SK-N-MC (cell line): Measurements from ENCODE around the gene AFDN.
A peak's percentile ranks its signal among the peaks of the same experiment; 100 is the strongest.

Experiments used
- DNase-seq: peaks from one replicate; pipeline ENCODE4 v3.0.0-alpha.2; 2011; ENCODE audit warnings: low read depth, low spot score
- H3K27ac ChIP-seq: fragments of 200-600 bp; sonication (generic); 2 replicates; pipeline ENCODE4 v1.5.1; 2016; ENCODE audit warnings: mixed run types
- H3K36me3 ChIP-seq: fragments of 200-600 bp; sonication (generic); 2 replicates; pipeline ENCODE4 v1.6.1; 2017; ENCODE audit warnings: antibody characterized with exemption, low read length, mixed read lengths; ENCODE audit not compliant: insufficient read depth
- H3K4me3 ChIP-seq: fragments of 200-600 bp; sonication (generic); 2 replicates; pipeline ENCODE4 v1.5.1; 2016
- H3K9ac ChIP-seq: fragments of 200-600 bp; sonication (generic); 2 replicates; pipeline ENCODE4 v1.8.0; 2017; ENCODE audit warnings: mixed run types, mixed read lengths; ENCODE audit not compliant: insufficient read length
- H3K9me3 ChIP-seq: fragments of 200-600 bp; sonication (generic); 2 replicates; pipeline ENCODE4 v1.6.1; 2017; ENCODE audit warnings: low read depth, mild to moderate bottlenecking, antibody characterized with exemption, low read length, moderate library complexity, mixed read lengths
- EZH2 ChIP-seq: fragments of 200-600 bp; sonication (generic); IDR thresholded peaks from one replicate; pipeline ENCODE4 v1.6.1; 2017; ENCODE audit warnings: antibody characterized with exemption
- FOXP2 ChIP-seq: optimal IDR thresholded peaks from 2 replicates; pipeline ENCODE3; 2011; ENCODE audit warnings: mild to moderate bottlenecking, moderate library complexity; ENCODE audit not compliant: insufficient read depth; ENCODE audit errors: extremely low read length, control extremely low read depth
- POLR2AphosphoS5 ChIP-seq: IDR thresholded peaks from 2 replicates; pipeline ENCODE4 v1.6.1; 2012; ENCODE audit warnings: mild to moderate bottlenecking, low read depth, low read length, borderline replicate concordance

AFDN gene

GRCh38 chr6:167881327-167881726, 54.6 kb downstream of the AFDN start:
- no peak overlapping the region for H3K27ac ChIP-seq
- peaks cover 35% of the 10 kb centered on the region for H3K36me3 ChIP-seq
- H3K4me3 ChIP-seq, result no peak overlapping the region
- TF ChIP-seq POLR2AphosphoS5 (no peak), FOXP2 (no peak), EZH2 (no peak)
- no peaks in the 10 kb centered on the region for H3K9me3 ChIP-seq
- no peak overlapping the region for H3K9ac ChIP-seq
- DNase-seq, result no peak

GRCh38 chr6:167882244-167882643, 55.5 kb downstream of the AFDN start:
- DNase-seq, result no peak
- H3K9ac ChIP-seq, result no peak overlapping the region
- TF ChIP-seq POLR2AphosphoS5, result no peak
- no peak for TF ChIP-seq EZH2
- no peak for TF ChIP-seq FOXP2
- no peak overlapping the region for H3K27ac ChIP-seq
- H3K36me3 ChIP-seq, result peaks cover 35% of the 10 kb centered on the region
- no peak overlapping the region for H3K4me3 ChIP-seq
- no peaks in the 10 kb centered on the region for H3K9me3 ChIP-seq

GRCh38 chr6:167888098-167888497, 61.4 kb downstream of the AFDN start:
- no peak overlapping the region for H3K27ac ChIP-seq
- no peak for DNase-seq
- no peaks in the 10 kb centered on the region for H3K9me3 ChIP-seq
- H3K9ac ChIP-seq, result no peak overlapping the region
- H3K4me3 ChIP-seq, result no peak overlapping the region
- TF ChIP-seq FOXP2, result no peak
- TF ChIP-seq POLR2AphosphoS5, result no peak
- TF ChIP-seq EZH2, result no peak
- H3K36me3 ChIP-seq, result peaks cover 24% of the 10 kb centered on the region

- peaks cover 18% of the 10 kb centered on the region for H3K36me3 ChIP-seq
- no peak overlapping the region for H3K9ac ChIP-seq
- TF ChIP-seq FOXP2, result no peak
- no peak for TF ChIP-seq EZH2
- no peak for TF ChIP-seq POLR2AphosphoS5
- no peaks in the 10 kb centered on the region for H3K9me3 ChIP-seq
- no peak overlapping the region for H3K4me3 ChIP-seq
- H3K27ac ChIP-seq, result no peak overlapping the region
- DNase-seq, result no peak
These were observed 66.4 kb downstream of the AFDN start for GRCh38 chr6:167892835-167893815.

GRCh38 chr6:167894965-167895364, 68.3 kb downstream of the AFDN start:
- TF ChIP-seq POLR2AphosphoS5 (no peak), EZH2 (no peak), FOXP2 (no peak)
- H3K27ac ChIP-seq, result no peak overlapping the region
- no peak for DNase-seq

GRCh38 chr6:167896648-167897047, 69.9 kb downstream of the AFDN start:
- Histone ChIP-seq H3K9ac (no peak overlapping the region), H3K27ac (no peak overlapping the region), H3K4me3 (no peak overlapping the region), H3K9me3 (no peaks in the 10 kb centered on the region), H3K36me3 (0 out of 2 replicates have a peak, but pooled peaks cover 4% of the 10 kb centered on the region)
- DNase-seq, result no peak
- TF ChIP-seq POLR2AphosphoS5 (no peak), EZH2 (no peak), FOXP2 (no peak)

More at GRCh38 chr6:167894965-167895364, 68.3 kb downstream of the AFDN start:
- no peak overlapping the region for H3K4me3 ChIP-seq
- no peaks in the 10 kb centered on the region for H3K9me3 ChIP-seq
- no peak overlapping the region for H3K9ac ChIP-seq
- peaks cover 10% of the 10 kb centered on the region; the same call in 1 of the 2 replicates for H3K36me3 ChIP-seq

- TF ChIP-seq FOXP2 (no peak), POLR2AphosphoS5 (no peak), EZH2 (no peak)
- Histone ChIP-seq H3K27ac (no peak overlapping the region), H3K9ac (no peak overlapping the region), H3K36me3 (peaks cover 18% of the 10 kb centered on the region), H3K9me3 (no peaks in the 10 kb centered on the region), H3K4me3 (no peak overlapping the region)
- peak; percentile 37 for DNase-seq
These were observed 72.1 kb downstream of the AFDN start for GRCh38 chr6:167898673-167899311.

- no peak overlapping the region for H3K4me3 ChIP-seq
- peaks cover 25% of the 10 kb centered on the region for H3K36me3 ChIP-seq
- H3K27ac ChIP-seq, result no peak overlapping the region
- H3K9ac ChIP-seq, result no peak overlapping the region
- DNase-seq, result no peak
- TF ChIP-seq EZH2 (no peak), POLR2AphosphoS5 (no peak), FOXP2 (no peak)
- no peaks in the 10 kb centered on the region for H3K9me3 ChIP-seq
These were observed 78.1 kb downstream of the AFDN start for GRCh38 chr6:167904791-167905190.
